Caco-2 (cell line): Measurements from ENCODE around the gene LST1. TPM values are rescaled to one million over a fixed set of nuclear protein-coding genes. Genes with fewer than 3 reads are reported as not detected.

Experiments
- BruUV-seq: library from RNA; stranded (reverse); fragments of 400-500 nt; replicated peaks from 2 replicates; lab custom pipeline; 2021; lab: Mats Ljungman, UMichigan
- CTCF ChIA-PET: fragments of 300-600 bp; sonication (Branson Sonifier 250); formaldehyde crosslinking; loops from one replicate; lab custom pipeline; 2022; ENCODE audit warnings: antibody characterized with exemption; lab: Charles Lee
- POLR2A ChIA-PET: fragments of 300-600 bp; sonication (Branson Sonifier 250); formaldehyde crosslinking; loops from one replicate; lab custom pipeline; 2022; ENCODE audit warnings: antibody characterized with exemption; lab: Charles Lee
- DNase-seq, 2 experiments: peaks; one replicate each; pipeline versions ENCODE4 v3.0.0 to v3.0.0-alpha.2; 2020 to 2022
- H3K27me3 ChIP-seq: replicated peaks from 2 replicates; pipeline ENCODE4 v1.6.0; 2011; ENCODE audit warnings: low read length; ENCODE audit not compliant: control insufficient read depth, insufficient read depth
- H3K36me3 ChIP-seq: 2 replicates; pipeline ENCODE4 v1.5.1; 2011; ENCODE audit warnings: low read length; ENCODE audit not compliant: control insufficient read depth, insufficient read depth
- H3K4me1 ChIP-seq: fragments of 250-450 bp; sonication (Bioruptor Pico); 2 replicates; pipeline ENCODE4 v1.5.1; 2020; ENCODE audit warnings: mild to moderate bottlenecking
- H3K4me3 ChIP-seq: 2 replicates; pipeline ENCODE4 v1.5.1; 2011; ENCODE audit warnings: low read depth, mild to moderate bottlenecking, control low read depth, low read length
- H3K9me3 ChIP-seq: fragments of 250-450 bp; sonication (Bioruptor Pico); 2 replicates; pipeline ENCODE4 v1.5.1; 2020; ENCODE audit warnings: mild to moderate bottlenecking, moderate library complexity
- H3K27ac Mint-ChIP-seq: one replicate; pipeline ENCODE4 v1.8.0; 2022; ENCODE audit warnings: mixed read lengths; ENCODE audit not compliant: unreplicated experiment
- H3K27me3 Mint-ChIP-seq: one replicate; pipeline ENCODE4 v1.8.0; 2022; ENCODE audit warnings: mixed read lengths; ENCODE audit not compliant: insufficient read depth, unreplicated experiment
- H3K36me3 Mint-ChIP-seq: one replicate; pipeline ENCODE4 v1.8.0; 2022; ENCODE audit warnings: mild to moderate bottlenecking, mixed read lengths; ENCODE audit not compliant: insufficient read depth, unreplicated experiment
- H3K4me1 Mint-ChIP-seq: one replicate; pipeline ENCODE4 v1.8.0; 2022; ENCODE audit warnings: low read depth, mixed read lengths; ENCODE audit not compliant: unreplicated experiment
- H3K4me3 Mint-ChIP-seq: one replicate; pipeline ENCODE4 v1.8.0; 2022; ENCODE audit warnings: mild to moderate bottlenecking, moderate library complexity, mixed read lengths; ENCODE audit not compliant: unreplicated experiment
- H3K9me3 Mint-ChIP-seq: one replicate; pipeline ENCODE4 v1.8.0; 2022; ENCODE audit warnings: mixed read lengths; ENCODE audit not compliant: unreplicated experiment
- intact Hi-C: fragments of 100-400 bp; cut with micrococcal nuclease; formaldehyde crosslinking; loops from one replicate; pipeline ENCODE4 v1.10.0; 2022; ENCODE audit not compliant: unreplicated experiment
- total RNA-seq: library from RNA; stranded (reverse); gene quantifications from 2 replicates; pipeline ENCODE4 v1.2.3, GENCODE V29; 2022
- TF ChIP-seq, protein P1 (sequence below), 2 experiments: fragments of 200-600 bp in 1 of 2; IDR thresholded peaks; 1 replicate in 1 of 2; 2 replicates in 1 of 2; pipeline versions ENCODE4 v1.5.1 to v1.8.0; 2011 to 2022; ENCODE audit warnings: antibody characterized with exemption in 1 of 2, control low read depth in 1 of 2, inconsistent platforms in 1 of 2, low read depth in 1 of 2, low read length in 1 of 2, mild to moderate bottlenecking in 1 of 2, moderate library complexity in 1 of 2; ENCODE audit not compliant: insufficient read depth in 1 of 2, severe bottlenecking in 1 of 2, unreplicated experiment in 1 of 2

LST1 gene
- total RNA-seq, 1 experiment from 2014 or later = not detected

DNA sequence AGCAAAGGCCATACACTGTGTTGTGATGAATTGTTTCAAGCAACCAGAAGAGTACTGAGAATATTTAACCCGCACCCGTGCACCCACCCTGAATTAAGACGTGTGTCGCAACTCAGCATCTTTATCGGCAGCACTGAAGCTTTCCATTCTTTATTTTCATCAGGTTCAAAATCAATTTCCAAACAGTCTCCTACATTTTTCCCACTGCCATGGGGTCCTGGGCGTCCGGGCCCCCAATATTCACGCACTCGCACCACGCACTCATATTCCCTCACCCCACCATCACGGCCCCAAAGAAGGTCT is 5.7 kb upstream of the LST1 start:
- H3K4me3 ChIP-seq = peak overlapping the region; percentile 80
- intact Hi-C loops = no loop called here
- H3K27me3 ChIP-seq = no peaks in the 10 kb centered on the region
- peak overlapping the region; percentile 97 for H3K4me3 Mint-ChIP-seq
- no peaks in the 10 kb centered on the region for H3K36me3 ChIP-seq
- CTCF ChIA-PET = interaction anchor here (0.6 to 7.2 kb wide), 4 partner anchors 13 to 189 kb away, joined by 3 to 80 read pairs (median 4); partner anchors contain the start of gene NCR3
- H3K9me3 Mint-ChIP-seq = no peaks in the 10 kb centered on the region
- peaks cover 18% of the 10 kb centered on the region for H3K4me1 Mint-ChIP-seq
- peaks cover 5% of the 10 kb centered on the region for H3K36me3 Mint-ChIP-seq
- peaks cover 3% of the 10 kb centered on the region; the same call in 1 of the 2 replicates for H3K4me1 ChIP-seq
- BruUV-seq = no TSS peak
- no peak overlapping the region for H3K27ac Mint-ChIP-seq
- DNase-seq = no peak
- H3K9me3 ChIP-seq = no peaks in the 10 kb centered on the region
- POLR2A ChIA-PET = interaction anchor here (1.4 kb wide), 1 partner anchor 39 kb away, joined by 6 read pairs; the partner anchor contains the start of gene DDX39B
- TF ChIP-seq, protein P1, sequence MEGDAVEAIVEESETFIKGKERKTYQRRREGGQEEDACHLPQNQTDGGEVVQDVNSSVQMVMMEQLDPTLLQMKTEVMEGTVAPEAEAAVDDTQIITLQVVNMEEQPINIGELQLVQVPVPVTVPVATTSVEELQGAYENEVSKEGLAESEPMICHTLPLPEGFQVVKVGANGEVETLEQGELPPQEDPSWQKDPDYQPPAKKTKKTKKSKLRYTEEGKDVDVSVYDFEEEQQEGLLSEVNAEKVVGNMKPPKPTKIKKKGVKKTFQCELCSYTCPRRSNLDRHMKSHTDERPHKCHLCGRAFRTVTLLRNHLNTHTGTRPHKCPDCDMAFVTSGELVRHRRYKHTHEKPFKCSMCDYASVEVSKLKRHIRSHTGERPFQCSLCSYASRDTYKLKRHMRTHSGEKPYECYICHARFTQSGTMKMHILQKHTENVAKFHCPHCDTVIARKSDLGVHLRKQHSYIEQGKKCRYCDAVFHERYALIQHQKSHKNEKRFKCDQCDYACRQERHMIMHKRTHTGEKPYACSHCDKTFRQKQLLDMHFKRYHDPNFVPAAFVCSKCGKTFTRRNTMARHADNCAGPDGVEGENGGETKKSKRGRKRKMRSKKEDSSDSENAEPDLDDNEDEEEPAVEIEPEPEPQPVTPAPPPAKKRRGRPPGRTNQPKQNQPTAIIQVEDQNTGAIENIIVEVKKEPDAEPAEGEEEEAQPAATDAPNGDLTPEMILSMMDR (IDR thresholded peaks at IDR 0.05; ENCODE audit: insufficient read depth in 1 of 2, low read depth in 1 of 2, low read length in 1 of 2, severe bottlenecking in 1 of 2, unreplicated experiment in 1 of 2) = no peak
- no peaks in the 10 kb centered on the region for H3K27me3 Mint-ChIP-seq

DNA sequence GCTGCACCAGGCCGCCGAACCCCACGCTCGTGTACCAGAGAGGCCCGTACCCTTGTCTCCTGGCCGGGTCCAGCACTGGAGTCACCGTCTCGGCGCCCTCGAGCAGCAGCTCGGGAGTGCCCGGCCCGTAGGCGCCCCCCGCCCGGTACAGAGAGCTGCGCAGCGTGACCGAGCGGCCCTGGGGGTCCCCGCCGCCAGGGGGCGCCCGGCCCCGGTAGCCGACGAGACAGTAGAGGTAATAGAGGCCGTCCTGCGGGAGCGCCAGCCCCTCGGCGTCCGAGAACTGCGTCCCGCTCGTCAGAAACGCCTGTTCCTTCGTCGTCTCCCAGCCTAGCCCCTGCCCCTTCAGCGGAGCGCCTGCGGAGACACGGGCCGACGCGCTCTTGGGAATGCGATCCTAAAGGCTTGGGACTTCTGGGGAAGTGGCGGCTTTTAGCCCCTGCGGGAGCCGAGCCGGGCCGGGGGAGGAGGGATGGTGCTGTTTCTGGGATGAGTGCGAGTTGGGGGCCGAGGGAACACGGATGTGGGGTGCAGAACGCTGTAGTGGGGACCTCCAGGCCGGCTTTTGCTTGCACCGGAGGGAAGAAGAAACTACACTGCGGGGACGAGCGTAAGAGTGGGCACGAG is 5.2 kb upstream of the LST1 start:
- Mint-ChIP-seq H3K4me1 (peaks cover 18% of the 10 kb centered on the region), H3K36me3 (peaks cover 5% of the 10 kb centered on the region), H3K4me3 (peak overlapping the region; percentile 97), H3K27ac (peak overlapping the region; percentile 83), H3K27me3 (no peaks in the 10 kb centered on the region), H3K9me3 (no peaks in the 10 kb centered on the region)
- POLR2A ChIA-PET = interaction anchor here (0.9 to 1.4 kb wide), 2 partner anchors 39 to 55 kb away, joined by 3 to 6 read pairs; partner anchors contain the start of gene DDX39B
- TF ChIP-seq, protein P1 (IDR thresholded peaks at IDR 0.05; ENCODE audit: insufficient read depth in 1 of 2, low read depth in 1 of 2, low read length in 1 of 2, severe bottlenecking in 1 of 2, unreplicated experiment in 1 of 2) = peak; percentile 90 to 93
- no peaks in the 10 kb centered on the region for H3K9me3 ChIP-seq
- CTCF ChIA-PET = interaction anchor here (0.6 to 7.2 kb wide), 6 partner anchors 12 to 494 kb away, joined by 3 to 80 read pairs (median 4); partner anchors contain the start of gene NCR3
- peak overlapping the region; percentile 80 for H3K4me3 ChIP-seq
- intact Hi-C loops = loop anchor here (1.0 kb wide), 1 partner anchor 17 kb away; no protein-coding TSS in a partner anchor
- DNase-seq = peak; percentile 82 to 92
- BruUV-seq = no TSS peak
- H3K36me3 ChIP-seq = no peaks in the 10 kb centered on the region
- H3K27me3 ChIP-seq = no peaks in the 10 kb centered on the region
- H3K4me1 ChIP-seq = peaks cover 3% of the 10 kb centered on the region; the same call in 1 of the 2 replicates

DNA sequence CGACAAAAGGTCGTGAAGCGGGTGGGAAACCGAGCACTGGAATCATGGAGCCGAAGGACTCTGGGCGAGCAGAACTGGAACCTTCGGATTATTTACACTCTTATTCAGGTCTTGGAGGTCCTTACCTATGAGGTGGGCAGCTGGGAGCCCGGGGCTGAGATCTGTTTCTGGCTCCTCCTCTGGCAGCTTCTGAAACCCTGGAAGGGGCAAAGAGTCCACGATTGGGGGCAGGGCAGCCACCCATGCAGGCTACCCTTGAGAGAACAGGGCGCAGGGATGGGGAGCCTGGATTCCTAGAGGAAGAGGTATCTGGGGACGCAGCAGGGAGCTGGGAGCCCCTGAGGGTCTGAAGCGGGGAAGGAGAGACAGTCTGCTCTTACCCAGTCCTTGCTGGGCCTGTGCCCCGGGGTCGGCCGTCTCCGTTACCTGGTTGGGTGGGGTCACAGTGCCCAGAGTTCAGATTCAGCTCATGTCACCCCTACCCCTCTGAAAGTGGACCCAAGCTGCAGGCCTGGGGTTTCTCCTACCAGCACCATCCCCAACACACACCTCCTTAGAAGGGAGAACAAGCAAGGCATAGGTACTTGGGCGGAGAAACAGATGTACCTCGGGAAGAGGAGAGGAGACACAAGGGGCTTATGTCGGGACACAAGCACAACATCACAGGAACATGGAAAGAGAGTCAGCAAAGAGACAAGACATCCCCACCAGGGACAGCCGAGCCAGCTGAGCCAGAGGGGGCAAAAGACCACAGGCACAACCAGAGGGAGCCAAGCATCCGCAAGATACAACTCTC is 4.4 kb upstream of the LST1 start:
- Mint-ChIP-seq H3K4me3 (peak overlapping the region; percentile 97), H3K4me1 (peaks cover 18% of the 10 kb centered on the region), H3K36me3 (peaks cover 5% of the 10 kb centered on the region), H3K9me3 (no peaks in the 10 kb centered on the region), H3K27ac (peak overlapping the region; percentile 83), H3K27me3 (no peaks in the 10 kb centered on the region)
- no peaks in the 10 kb centered on the region for H3K36me3 ChIP-seq
- no peaks in the 10 kb centered on the region for H3K9me3 ChIP-seq
- intact Hi-C loops = loop anchor here (1.0 kb wide), 1 partner anchor 17 kb away; no protein-coding TSS in a partner anchor
- DNase-seq = no peak
- ChIA-PET POLR2A (interaction anchor here (0.9 to 1.4 kb wide), 2 partner anchors 40 to 54 kb away, joined by 3 to 6 read pairs; partner anchors contain the start of gene DDX39B), CTCF (interaction anchor here (0.8 to 7.2 kb wide), 4 partner anchors 11 to 494 kb away, joined by 3 to 80 read pairs (median 5); partner anchors contain the start of gene NCR3)
- H3K4me3 ChIP-seq = peak overlapping the region; percentile 80
- no TSS peak for BruUV-seq
- TF ChIP-seq, protein P1 (IDR thresholded peaks at IDR 0.05; ENCODE audit: insufficient read depth in 1 of 2, low read depth in 1 of 2, low read length in 1 of 2, severe bottlenecking in 1 of 2, unreplicated experiment in 1 of 2) = no peak
- no peaks in the 10 kb centered on the region for H3K27me3 ChIP-seq
- H3K4me1 ChIP-seq = peaks cover 3% of the 10 kb centered on the region; the same call in 1 of the 2 replicates
